Muscle of leg (tissue), 11 donors: Measurements from ENCODE around the gene NLRP14. TPM values are rescaled to one million over a fixed set of nuclear protein-coding genes. Genes with fewer than 3 reads are reported as not detected.

Experiments
- DNase-seq: peaks from one replicate; pipeline ENCODE4 v3.0.0; 2013
- H3K27ac ChIP-seq: one replicate; pipeline ENCODE4 v1.5.1; 2013; ENCODE audit warnings: mild to moderate bottlenecking, low read length, control low read depth
- H3K27me3 ChIP-seq: one replicate; pipeline ENCODE4 v1.6.1; 2013; ENCODE audit warnings: low read length; ENCODE audit not compliant: control insufficient read depth, insufficient read depth
- H3K36me3 ChIP-seq: one replicate; pipeline ENCODE4 v1.6.1; 2013; ENCODE audit warnings: low read length; ENCODE audit not compliant: control insufficient read depth, insufficient read depth
- H3K4me1 ChIP-seq: one replicate; pipeline ENCODE4 v1.6.1; 2013; ENCODE audit warnings: low read length; ENCODE audit not compliant: control insufficient read depth, insufficient read depth
- H3K4me3 ChIP-seq: one replicate; pipeline ENCODE4 v1.5.1; 2013; ENCODE audit warnings: low read length, control low read depth
- H3K9me3 ChIP-seq: replicated peaks from 2 replicates; pipeline ENCODE4 v1.6.1; 2013; ENCODE audit warnings: low read depth, low read length; ENCODE audit not compliant: control insufficient read depth
- WGBS: methylation state at CpG from one replicate; pipeline ENCODE4 v1.1.5; 2013; ENCODE audit warnings: missing lambda C conversion rate; ENCODE audit not compliant: insufficient coverage; 5-methylcytosine and 5-hydroxymethylcytosine counted together
- polyA plus RNA-seq, 8 donors: library from polyadenylated mRNA; unstranded; fragments of 120-200 nt; gene quantifications; one replicate each; pipeline versions ENCODE4 v1.2.1 to v1.2.3, GENCODE V29; 2013; ENCODE audit warnings: inconsistent platforms in 1 of 8, low replicate concordance in 1 of 8; ENCODE audit not compliant: insufficient read length in 8 of 8, insufficient read depth in 1 of 8
- total RNA-seq: library from RNA; stranded (reverse); fragments of 120-200 nt; gene quantifications from one replicate; pipeline ENCODE4 v1.2.4, GENCODE V29; 2013

The NLRP14 gene
- total and polyA plus RNA-seq, 9 donors: 0.04 to 0.07 (median 0.05) TPM; not detected in 1

DNA sequence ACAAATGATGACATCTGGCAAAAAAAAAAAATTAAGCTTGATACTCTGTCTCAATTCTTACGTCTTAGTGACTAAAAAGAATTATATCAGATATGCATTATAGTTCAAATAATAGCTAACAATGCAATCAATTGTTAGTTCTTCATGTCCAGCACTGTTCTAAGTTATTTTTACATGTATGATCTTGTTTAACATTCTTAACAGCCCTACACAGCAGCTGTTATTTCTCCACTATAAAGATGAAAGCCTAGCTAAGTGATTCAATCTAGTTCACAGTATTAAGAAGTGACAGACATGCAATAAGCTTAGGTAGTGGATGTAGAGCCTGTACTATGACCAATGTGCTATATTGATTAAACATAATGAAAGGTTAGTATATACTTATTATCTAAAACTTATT is 4.3 kb upstream of the NLRP14 start:
- no peaks in the 10 kb centered on the region for H3K9me3 ChIP-seq
- no peak for DNase-seq
- H3K4me3 ChIP-seq: no peak overlapping the region
- H3K36me3 ChIP-seq: no peaks in the 10 kb centered on the region
- no peak overlapping the region for H3K27ac ChIP-seq
- peaks cover 15% of the 10 kb centered on the region for H3K4me1 ChIP-seq
- peaks cover 2% of the 10 kb centered on the region for H3K27me3 ChIP-seq
- no CpG with 5 or more reads among the region's 1 CpG for WGBS

DNA sequence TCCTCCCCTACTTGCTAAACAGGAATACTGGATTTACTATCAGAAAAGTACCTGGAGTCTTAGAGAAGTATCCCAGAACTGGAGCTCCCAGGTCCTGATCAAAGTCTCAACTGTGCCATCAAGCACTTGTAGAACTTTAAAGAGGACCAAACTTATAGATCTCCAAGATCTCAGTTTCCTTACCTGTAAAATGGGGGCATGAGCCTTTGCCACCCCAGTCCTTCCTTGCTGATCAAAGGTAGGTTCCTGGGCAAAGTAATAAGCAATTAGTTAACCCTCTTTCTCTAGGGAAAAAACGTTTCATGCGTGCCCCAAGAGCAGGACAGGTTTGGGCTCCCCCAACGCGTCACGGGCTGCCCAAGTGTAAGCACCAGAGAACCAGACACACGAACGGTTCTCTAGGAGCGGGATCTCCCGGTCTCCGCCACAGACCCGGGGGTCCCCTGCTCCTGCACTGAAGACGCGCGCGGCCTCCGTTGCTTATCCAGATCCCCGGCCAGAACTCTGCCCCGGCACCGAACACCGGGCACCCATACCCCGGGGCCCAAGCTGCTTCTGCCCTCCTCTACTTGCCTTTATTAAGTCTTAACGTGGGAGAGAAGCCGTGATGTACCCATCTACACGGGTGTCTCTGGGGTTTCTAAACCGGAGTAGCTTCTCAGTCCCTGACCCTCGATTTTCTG is 638 bp upstream of the NLRP14 start:
- Histone ChIP-seq H3K4me1 (peaks cover 14% of the 10 kb centered on the region), H3K36me3 (no peaks in the 10 kb centered on the region), H3K4me3 (peak overlapping the region; percentile 47), H3K27ac (peak overlapping the region; percentile 26), H3K27me3 (peaks cover 2% of the 10 kb centered on the region), H3K9me3 (no peaks in the 10 kb centered on the region)
- peak; percentile 7 for DNase-seq
- 3% methylated on average over 24 of the region's 26 CpGs for WGBS

DNA sequence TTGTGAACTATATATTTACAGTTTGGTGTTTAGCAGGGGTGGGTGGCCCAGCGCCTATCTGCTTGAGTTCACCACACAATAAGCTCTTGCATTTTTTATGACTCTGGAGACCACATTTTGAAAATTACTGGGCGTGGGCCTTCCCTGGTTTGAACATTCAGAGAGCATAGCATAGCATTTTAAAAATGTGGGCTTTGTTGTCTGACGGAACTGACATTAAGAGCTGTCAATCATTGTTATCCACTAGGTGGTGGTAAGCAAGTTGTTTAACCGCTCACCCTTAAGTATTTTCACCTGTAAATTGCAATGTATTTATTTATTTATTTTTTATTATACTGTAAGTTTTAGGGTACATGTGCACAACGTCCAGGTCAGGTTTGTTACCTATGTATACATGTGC is 1.0 kb downstream of the NLRP14 start:
- Histone ChIP-seq H3K36me3 (no peaks in the 10 kb centered on the region), H3K27me3 (peaks cover 2% of the 10 kb centered on the region), H3K9me3 (no peaks in the 10 kb centered on the region), H3K4me3 (no peak overlapping the region), H3K4me1 (peaks cover 14% of the 10 kb centered on the region), H3K27ac (no peak overlapping the region)
- 67% methylated on average over 1 of the region's 5 CpGs for WGBS
- no peak for DNase-seq

DNA sequence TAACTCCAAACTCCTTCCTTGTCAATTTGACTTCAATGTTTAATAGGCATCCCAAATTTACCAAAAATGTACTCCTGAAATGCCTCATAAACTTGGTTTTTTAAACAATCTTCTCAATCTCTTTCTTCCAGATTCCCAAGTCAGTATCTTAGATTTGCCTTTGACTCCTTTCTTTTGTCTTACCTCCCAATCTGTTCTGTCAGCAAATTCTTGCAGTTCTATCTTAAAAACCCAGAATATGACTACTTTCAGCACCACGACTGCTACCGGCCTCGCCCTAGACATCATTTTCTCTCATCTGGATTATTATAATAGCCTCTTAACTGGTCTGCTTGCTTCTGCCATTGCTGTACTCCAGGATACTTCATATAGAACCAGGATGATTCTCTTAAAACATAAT is 7.9 kb downstream of the NLRP14 start:
- no peak for DNase-seq
- Histone ChIP-seq H3K9me3 (no peaks in the 10 kb centered on the region), H3K4me1 (no peaks in the 10 kb centered on the region), H3K27me3 (no peaks in the 10 kb centered on the region), H3K36me3 (no peaks in the 10 kb centered on the region), H3K27ac (no peak overlapping the region), H3K4me3 (no peak overlapping the region)
- 83% methylated on average over 3 of the region's 3 CpGs for WGBS

DNA sequence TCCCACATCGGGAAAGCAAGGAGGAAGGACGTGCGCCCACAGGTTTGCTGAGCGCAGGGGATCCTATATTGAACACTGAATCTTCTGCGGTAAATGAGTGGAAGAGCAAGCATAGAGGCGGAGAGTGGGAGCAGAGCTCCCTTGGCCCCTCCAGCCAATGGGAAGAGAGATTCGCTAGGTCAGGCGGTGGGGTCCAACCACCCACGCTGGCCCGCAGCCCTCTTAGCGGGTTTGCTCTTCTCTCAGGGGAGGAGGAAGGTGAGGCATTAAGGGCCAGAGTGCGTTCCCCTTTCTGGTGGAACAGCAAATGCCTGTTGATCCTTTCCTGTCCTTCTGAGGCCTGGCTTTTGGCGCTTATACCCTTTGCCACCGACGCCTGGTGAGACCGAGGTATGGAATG is 10.6 kb downstream of the NLRP14 start:
- no peak for DNase-seq
- WGBS: 80% methylated on average over 12 of the region's 16 CpGs
- no peaks in the 10 kb centered on the region for H3K27me3 ChIP-seq
- H3K36me3 ChIP-seq: no peaks in the 10 kb centered on the region
- no peak overlapping the region for H3K27ac ChIP-seq
- H3K9me3 ChIP-seq: no peaks in the 10 kb centered on the region
- no peaks in the 10 kb centered on the region for H3K4me1 ChIP-seq
- no peak overlapping the region for H3K4me3 ChIP-seq

DNA sequence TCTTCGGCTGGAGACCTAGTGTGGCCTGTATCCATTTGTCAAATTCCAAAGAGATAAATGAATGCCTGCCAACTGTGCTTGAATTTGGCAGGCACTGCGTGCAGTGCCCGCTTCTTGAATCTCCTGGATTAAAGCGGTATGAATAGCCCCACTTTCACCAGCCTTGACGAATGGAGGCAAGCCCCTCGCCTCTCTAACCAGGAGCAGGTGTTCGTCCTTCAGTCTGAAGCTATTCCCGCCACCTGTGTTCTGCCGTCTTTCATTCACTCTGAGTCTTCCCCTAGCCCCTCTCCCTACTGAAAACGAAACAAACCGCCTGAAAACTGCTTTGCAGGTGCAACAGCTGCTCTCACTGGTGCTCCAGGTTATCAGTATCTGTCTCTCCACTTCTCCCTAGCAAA is 11.2 kb downstream of the NLRP14 start:
- no peaks in the 10 kb centered on the region for H3K36me3 ChIP-seq
- H3K27ac ChIP-seq: no peak overlapping the region
- peak; percentile 7 for DNase-seq
- H3K4me1 ChIP-seq: no peaks in the 10 kb centered on the region
- H3K9me3 ChIP-seq: no peaks in the 10 kb centered on the region
- WGBS: 42% methylated on average over 11 of the region's 11 CpGs
- no peaks in the 10 kb centered on the region for H3K27me3 ChIP-seq
- no peak overlapping the region for H3K4me3 ChIP-seq

DNA sequence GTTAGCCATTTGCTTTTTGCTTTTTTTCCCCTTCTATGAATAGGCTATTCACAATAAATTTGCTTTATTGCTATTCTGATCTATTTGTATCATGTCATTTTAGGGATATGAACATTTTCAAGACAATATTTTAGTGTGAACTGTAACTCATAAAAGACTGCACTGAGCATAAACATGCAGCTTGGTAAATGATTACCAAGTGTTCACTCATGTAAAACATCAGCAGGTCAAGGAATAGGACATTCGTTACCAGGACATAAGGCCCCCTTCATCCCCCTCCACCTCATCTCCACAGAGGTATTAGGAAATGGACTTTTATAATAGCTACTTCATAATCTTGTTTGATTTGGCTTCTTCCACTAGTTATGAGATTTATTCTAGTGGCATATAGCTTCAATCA is 12.4 kb downstream of the NLRP14 start:
- no peak overlapping the region for H3K4me3 ChIP-seq
- WGBS: no CpG with 5 or more reads among the region's 1 CpG
- H3K36me3 ChIP-seq: no peaks in the 10 kb centered on the region

DNA sequence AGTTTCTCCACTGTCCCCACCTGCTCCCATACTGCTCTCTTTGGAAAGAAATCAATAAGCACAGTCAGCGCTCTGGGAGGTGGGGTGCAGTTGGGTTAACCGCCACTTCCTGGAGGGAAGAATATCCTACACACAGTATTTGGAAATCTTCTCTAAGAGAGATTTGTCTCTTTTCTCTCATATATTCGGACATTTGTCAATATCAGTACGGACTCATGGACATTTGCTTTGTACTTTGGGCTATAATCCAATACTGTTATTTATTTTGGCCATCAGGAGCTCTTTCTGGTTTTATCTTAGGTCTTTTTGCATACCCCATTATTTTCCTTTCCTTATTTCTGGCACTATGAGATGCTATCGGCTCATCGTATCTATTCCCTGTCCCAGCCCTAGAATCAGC is 13.7 kb downstream of the NLRP14 start:
- H3K4me3 ChIP-seq: no peak overlapping the region
- H3K27me3 ChIP-seq: no peaks in the 10 kb centered on the region
- H3K4me1 ChIP-seq: no peaks in the 10 kb centered on the region
- no peak for DNase-seq
- no peak overlapping the region for H3K27ac ChIP-seq
- H3K36me3 ChIP-seq: no peaks in the 10 kb centered on the region
- WGBS: no CpG with 5 or more reads among the region's 6 CpGs
- no peaks in the 10 kb centered on the region for H3K9me3 ChIP-seq

More for the DNA sequence above, 12.4 kb downstream of the NLRP14 start:
- Histone ChIP-seq H3K27me3 (no peaks in the 10 kb centered on the region), H3K9me3 (no peaks in the 10 kb centered on the region), H3K4me1 (no peaks in the 10 kb centered on the region), H3K27ac (no peak overlapping the region)
- DNase-seq: no peak

DNA sequence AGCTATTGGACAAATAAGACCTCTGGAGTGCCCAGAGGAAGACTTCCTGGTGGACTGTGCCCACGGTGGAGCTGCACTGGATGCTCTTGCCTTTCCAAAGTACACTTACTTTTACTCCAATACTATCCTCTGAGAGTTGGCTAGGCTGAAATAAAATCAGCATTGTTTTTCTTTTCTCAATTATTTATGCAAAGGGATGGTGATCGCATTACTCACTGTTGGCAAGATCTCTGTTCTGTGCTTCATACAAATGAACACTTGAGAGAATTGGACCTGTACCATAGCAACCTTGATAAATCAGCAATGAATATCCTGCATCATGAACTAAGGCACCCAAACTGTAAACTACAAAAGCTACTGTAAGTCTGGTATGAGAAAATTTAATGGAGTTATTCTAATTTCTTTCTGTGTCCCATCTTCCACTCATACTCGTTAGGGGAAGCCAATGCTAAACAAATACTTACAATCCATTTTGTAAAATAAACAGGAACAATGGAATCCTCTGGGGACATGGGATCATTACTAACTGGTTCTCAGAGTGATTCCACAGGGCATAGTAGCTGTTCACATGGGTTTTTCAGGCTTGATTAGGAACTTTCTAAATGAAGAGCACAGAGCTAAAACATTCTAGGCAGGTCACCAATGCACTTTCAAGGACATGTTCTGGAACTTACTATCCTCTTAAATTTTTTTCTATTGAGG is 26.3 kb downstream of the NLRP14 start:
- no CpG with 5 or more reads among the region's 3 CpGs for WGBS
- DNase-seq: peak; percentile 4

DNA sequence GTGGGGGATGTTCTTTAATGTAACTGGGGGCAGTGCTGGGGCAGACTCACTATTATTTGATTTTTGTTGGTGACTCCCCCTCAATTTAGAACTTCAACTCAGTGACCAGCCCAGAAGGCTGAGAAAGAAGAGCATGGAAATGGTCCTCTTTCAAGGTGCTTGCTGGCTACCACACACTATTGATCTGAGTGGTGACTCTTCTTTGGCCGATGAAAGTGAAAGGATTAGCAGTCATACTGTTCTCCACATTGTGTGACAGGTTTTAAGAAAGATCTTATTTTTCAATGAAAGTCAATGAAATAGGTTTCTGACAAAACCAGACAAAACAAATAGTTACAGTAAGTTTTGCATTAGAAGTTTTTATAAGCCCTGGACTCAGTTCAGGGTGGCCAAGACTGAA is 29.9 kb downstream of the NLRP14 start:
- no peaks in the 10 kb centered on the region for H3K27me3 ChIP-seq
- WGBS: no CpG with 5 or more reads among the region's 1 CpG
- no peak for DNase-seq
- H3K9me3 ChIP-seq: no peaks in the 10 kb centered on the region
- H3K4me1 ChIP-seq: no peaks in the 10 kb centered on the region
- H3K36me3 ChIP-seq: no peaks in the 10 kb centered on the region
- H3K27ac ChIP-seq: no peak overlapping the region
- no peak overlapping the region for H3K4me3 ChIP-seq

More for the DNA sequence above, 26.3 kb downstream of the NLRP14 start:
- H3K9me3 ChIP-seq: no peaks in the 10 kb centered on the region
- no peaks in the 10 kb centered on the region for H3K4me1 ChIP-seq
- H3K36me3 ChIP-seq: no peaks in the 10 kb centered on the region
- H3K27me3 ChIP-seq: no peaks in the 10 kb centered on the region
- no peak overlapping the region for H3K27ac ChIP-seq
- H3K4me3 ChIP-seq: no peak overlapping the region
